K562 (cell line): Measurements from ENCODE around the gene STYX.

Experiments used
- SREBF1 ChIP-seq: fragments of 150-350 bp; IDR thresholded peaks from 2 replicates; pipeline ENCODE4 v1.6.1; 2014; ENCODE audit warnings: antibody characterized with exemption, low read depth, low read length, borderline replicate concordance
- YY1 ChIP-seq, 3 experiments: IDR thresholded peaks; 2 replicates each; pipeline ENCODE4 v1.6.1; 2011; ENCODE audit warnings: low read length in 2 of 3, mild to moderate bottlenecking in 2 of 3, moderate library complexity in 2 of 3, borderline replicate concordance in 1 of 3, control low read depth in 1 of 3, low read depth in 1 of 3; ENCODE audit not compliant: insufficient read depth in 3 of 3, insufficient replicate concordance in 2 of 3, control insufficient read depth in 1 of 3, insufficient read length in 1 of 3; ENCODE audit errors: extremely low read depth in 1 of 3

- no peak for TF ChIP-seq YY1 (IDR thresholded peaks at IDR 0.05; ENCODE audit: borderline replicate concordance in 1 of 3, control insufficient read depth in 1 of 3, extremely low read depth in 1 of 3, insufficient read depth in 3 of 3, insufficient read length in 1 of 3, insufficient replicate concordance in 2 of 3, low read depth in 1 of 3, low read length in 2 of 3)
- no peak for TF ChIP-seq SREBF1
These were observed 26.7 kb upstream of the STYX start for GRCh38 chr14:52703225-52703624.
